ENCODE measurements around the gene B4GALNT4. TPM values are rescaled to one million over a fixed set of nuclear protein-coding genes. Genes with fewer than 3 reads are reported as not detected.

The B4GALNT4 gene
- total and polyA plus RNA-seq, 2 of the 13 experiments (the other 11 are each of a cell fraction or from before 2014, with no cell fraction given) = 30.5 to 50.1 TPM

- TF ChIP-seq ZBTB33 (CRISPR knock-in tag; IDR thresholded peaks at IDR 0.05) (peak; percentile 83; the same call in 1 of the 2 replicates), PHF21A (CRISPR knock-in tag; IDR thresholded peaks at IDR 0.05) (peak; percentile 56), IKZF5 (CRISPR knock-in tag; IDR thresholded peaks at IDR 0.05) (no peak), IKZF4 (CRISPR knock-in tag; IDR thresholded peaks at IDR 0.05; ENCODE audit: borderline replicate concordance, low read depth, not compliant biosample characterization) (peak; percentile 36), ZMAT3 (CRISPR knock-in tag; conservative IDR thresholded peaks at IDR 0.05) (no peak), ZNF713 (CRISPR knock-in tag; IDR thresholded peaks at IDR 0.05) (no peak), ZNF414 (CRISPR knock-in tag; IDR thresholded peaks at IDR 0.05) (no peak), HOXA9 (CRISPR knock-in tag; IDR thresholded peaks at IDR 0.05; ENCODE audit: borderline replicate concordance) (no peak), TRIM22 (IDR thresholded peaks at IDR 0.05) (no peak), ZNF138 (CRISPR knock-in tag; IDR thresholded peaks at IDR 0.05; ENCODE audit: low read depth) (peak; percentile 85), ZFY (CRISPR knock-in tag; IDR thresholded peaks at IDR 0.05) (peak; percentile 65; the same call in 1 of the 2 replicates), ETV6 (CRISPR knock-in tag; conservative IDR thresholded peaks at IDR 0.05) (no peak), HMGA1 (CRISPR knock-in tag; conservative IDR thresholded peaks at IDR 0.05) (no peak), BHLHE40 (IDR thresholded peaks at IDR 0.05; ENCODE audit: low read length) (no peak)
These were observed 27.7 kb downstream of the B4GALNT4 start (continued) for GRCh38 chr11:396948-397548.
